WERI-Rb-1 (cell line): ENCODE data around the gene VTI1A.

Experiments used
- DNase-seq: peaks from one replicate; pipeline ENCODE4 v3.0.0-alpha.2; 2020
- H3K27ac ChIP-seq: fragments of 250-450 bp; sonication (Bioruptor Pico); 2 replicates; pipeline ENCODE4 v1.5.1; 2020; ENCODE audit warnings: mild to moderate bottlenecking, moderate library complexity
- H3K27me3 ChIP-seq: fragments of 250-450 bp; sonication (Bioruptor Pico); 2 replicates; pipeline ENCODE4 v1.5.1; 2021; ENCODE audit warnings: mild to moderate bottlenecking, low read depth, moderate library complexity; ENCODE audit not compliant: insufficient read depth, severe bottlenecking
- H3K36me3 ChIP-seq: fragments of 250-450 bp; sonication (Bioruptor Pico); 2 replicates; pipeline ENCODE4 v1.5.1; 2020; ENCODE audit warnings: mild to moderate bottlenecking, moderate library complexity
- H3K4me3 ChIP-seq: 2 replicates; pipeline ENCODE4 v1.5.1; 2011; ENCODE audit warnings: low read depth, mild to moderate bottlenecking, control low read depth, low read length
- H3K9me3 ChIP-seq: fragments of 250-450 bp; sonication (Bioruptor Pico); 2 replicates; pipeline ENCODE4 v1.5.1; 2021; ENCODE audit warnings: mild to moderate bottlenecking, moderate library complexity; ENCODE audit not compliant: severe bottlenecking
- CTCF ChIP-seq: IDR thresholded peaks from 2 replicates; pipeline ENCODE4 v1.5.1; 2011; ENCODE audit warnings: low read depth, mild to moderate bottlenecking, control low read depth, inconsistent platforms, low read length

Gene VTI1A

GRCh38 chr10:112554263-112554662 is 107.2 kb downstream of the VTI1A start:
- Histone ChIP-seq H3K27me3 (no peaks in the 10 kb centered on the region), H3K9me3 (no peaks in the 10 kb centered on the region), H3K4me3 (no peak overlapping the region), H3K36me3 (no peaks in the 10 kb centered on the region), H3K27ac (no peak overlapping the region)
- TF ChIP-seq CTCF, result no peak
- DNase-seq, result no peak

- DNase-seq, result no peak
- no peak overlapping the region for H3K27ac ChIP-seq
- no peak overlapping the region for H3K4me3 ChIP-seq
- no peak for TF ChIP-seq CTCF
- H3K27me3 ChIP-seq, result no peaks in the 10 kb centered on the region
- no peaks in the 10 kb centered on the region for H3K36me3 ChIP-seq
- no peaks in the 10 kb centered on the region for H3K9me3 ChIP-seq
Observed at GRCh38 chr10:112557197-112557596, 110.2 kb downstream of the VTI1A start.

GRCh38 chr10:112558476-112559142 is 111.6 kb downstream of the VTI1A start:
- TF ChIP-seq CTCF, result no peak
- H3K9me3 ChIP-seq, result no peaks in the 10 kb centered on the region
- DNase-seq, result no peak

GRCh38 chr10:112559349-112559748 is 112.3 kb downstream of the VTI1A start:
- DNase-seq, result no peak
- no peak overlapping the region for H3K27ac ChIP-seq
- no peaks in the 10 kb centered on the region for H3K9me3 ChIP-seq
- no peak overlapping the region for H3K4me3 ChIP-seq
- no peaks in the 10 kb centered on the region for H3K27me3 ChIP-seq
- TF ChIP-seq CTCF, result no peak
- no peaks in the 10 kb centered on the region for H3K36me3 ChIP-seq

More at GRCh38 chr10:112558476-112559142, 111.6 kb downstream of the VTI1A start:
- H3K4me3 ChIP-seq, result no peak overlapping the region
- no peaks in the 10 kb centered on the region for H3K36me3 ChIP-seq
- no peaks in the 10 kb centered on the region for H3K27me3 ChIP-seq
- H3K27ac ChIP-seq, result no peak overlapping the region

GRCh38 chr10:112562122-112562521 is 115.1 kb downstream of the VTI1A start:
- H3K4me3 ChIP-seq, result no peak overlapping the region
- no peaks in the 10 kb centered on the region for H3K36me3 ChIP-seq
- no peaks in the 10 kb centered on the region for H3K9me3 ChIP-seq
- no peak for TF ChIP-seq CTCF
- no peaks in the 10 kb centered on the region for H3K27me3 ChIP-seq
- no peak for DNase-seq
- H3K27ac ChIP-seq, result no peak overlapping the region
